ENCODE measurements around the gene CHSY1.
A peak's percentile ranks its signal among the peaks of the same experiment; 100 is the strongest.

The CHSY1 gene

DNA sequence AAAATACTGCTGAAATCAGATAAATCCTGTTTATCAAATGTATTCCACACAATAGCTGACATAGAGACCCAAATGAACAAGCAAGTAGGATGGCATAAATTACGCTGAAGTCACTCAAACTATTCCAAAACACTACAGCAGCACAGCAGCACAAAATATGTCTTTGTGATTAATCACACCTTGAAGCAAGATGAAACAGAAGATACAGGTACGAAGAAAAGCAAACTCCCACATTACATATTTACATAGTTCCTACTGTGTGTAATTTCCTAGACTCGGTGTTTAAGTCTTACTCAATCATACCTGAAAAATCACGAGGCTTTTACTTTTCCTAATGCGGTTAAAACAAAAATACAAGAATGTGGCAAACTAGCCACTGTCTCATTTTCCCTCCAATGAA lies 38.3 kb downstream of the CHSY1 start:
- DNase-seq (ENCODE audit: extremely low read depth in 1 of 2, low read depth in 1 of 2), result no peak

DNA sequence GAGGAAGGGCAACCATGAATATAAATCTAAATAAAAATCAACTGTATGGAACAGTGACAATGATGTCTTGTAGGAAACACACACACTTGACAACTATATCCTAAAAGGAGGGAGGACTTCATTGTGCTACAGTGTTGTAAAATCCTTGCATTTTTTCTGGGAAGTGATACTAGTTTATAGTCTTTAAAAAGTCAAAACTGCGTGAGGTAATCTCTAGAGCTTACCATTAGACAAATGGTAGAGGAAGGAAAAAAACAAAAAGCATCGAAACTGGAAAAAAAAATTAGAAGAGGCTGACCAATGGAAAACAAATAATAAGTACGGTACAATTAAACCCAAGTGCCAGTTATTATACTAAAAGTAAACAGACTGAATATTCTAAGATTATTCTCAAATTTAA lies 38.7 kb downstream of the CHSY1 start:
- no peak for DNase-seq (ENCODE audit: extremely low read depth in 1 of 2, low read depth in 1 of 2)

DNA sequence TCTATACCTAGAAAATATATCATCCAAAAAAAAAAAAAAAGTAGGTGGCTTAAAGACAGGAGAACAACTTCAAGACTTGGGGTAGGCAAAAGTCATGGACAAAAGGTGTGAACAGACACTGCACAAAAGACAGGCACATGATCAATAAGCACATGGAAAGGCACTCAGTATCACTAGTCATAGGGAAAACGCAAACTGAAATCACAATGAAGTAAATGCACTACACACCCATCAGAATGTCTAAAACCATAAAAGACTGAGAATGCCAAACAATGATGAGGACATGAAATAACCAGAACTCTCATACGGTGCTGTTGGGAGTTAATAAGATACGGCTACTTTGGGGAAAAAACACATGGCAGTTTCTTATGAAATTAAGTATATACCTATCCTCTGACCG lies 40.0 kb downstream of the CHSY1 start:
- no peak for DNase-seq (ENCODE audit: extremely low read depth in 1 of 2, low read depth in 1 of 2)

DNA sequence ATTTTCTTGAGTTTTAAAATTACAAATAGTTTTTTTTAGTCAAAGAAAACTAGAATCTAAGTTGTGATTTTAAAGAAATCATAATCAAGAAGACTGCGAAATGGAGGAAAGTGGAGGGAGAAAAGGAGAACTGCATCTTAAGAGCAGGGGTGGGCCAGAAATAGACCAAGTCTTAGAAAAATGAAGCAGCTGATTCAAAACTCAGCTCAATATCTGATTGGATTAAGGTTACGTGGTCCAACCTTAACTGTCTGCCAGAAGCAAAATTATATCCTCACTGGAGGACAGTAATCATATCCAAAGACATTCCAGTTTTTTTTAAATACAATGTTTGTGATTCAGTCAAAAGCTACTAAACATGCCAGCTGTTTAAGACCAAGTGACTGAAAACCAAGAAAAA lies 41.4 kb downstream of the CHSY1 start:
- DNase-seq (ENCODE audit: extremely low read depth in 1 of 2, low read depth in 1 of 2), result no peak

DNA sequence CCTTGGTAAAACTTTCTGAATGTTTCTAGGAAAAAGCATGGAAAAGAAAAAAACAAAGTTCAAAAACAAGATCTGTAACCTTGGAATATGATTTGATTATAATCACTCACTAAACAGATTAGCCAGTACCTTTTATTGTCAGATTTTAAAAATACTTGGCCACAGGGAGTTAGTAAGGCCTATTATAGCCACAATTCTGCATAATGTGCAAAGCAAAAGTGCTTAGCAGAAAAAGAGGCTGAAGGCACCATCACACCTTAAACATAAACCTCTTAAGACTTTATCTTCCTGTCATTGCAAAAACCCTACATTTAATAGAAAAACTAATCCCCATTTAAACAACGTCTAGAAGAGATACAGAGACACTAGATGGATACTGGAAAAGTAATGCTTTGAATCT lies 41.8 kb downstream of the CHSY1 start:
- no peak for DNase-seq (ENCODE audit: extremely low read depth in 1 of 2, low read depth in 1 of 2)

- no peak for DNase-seq (ENCODE audit: extremely low read depth in 1 of 2, low read depth in 1 of 2)
These were observed 42.5 kb downstream of the CHSY1 start for GRCh38 chr15:101209285-101209845.

GRCh38 chr15:101207867-101208288 lies 44.0 kb downstream of the CHSY1 start:
- DNase-seq (ENCODE audit: extremely low read depth in 1 of 2, low read depth in 1 of 2), result no peak

DNA sequence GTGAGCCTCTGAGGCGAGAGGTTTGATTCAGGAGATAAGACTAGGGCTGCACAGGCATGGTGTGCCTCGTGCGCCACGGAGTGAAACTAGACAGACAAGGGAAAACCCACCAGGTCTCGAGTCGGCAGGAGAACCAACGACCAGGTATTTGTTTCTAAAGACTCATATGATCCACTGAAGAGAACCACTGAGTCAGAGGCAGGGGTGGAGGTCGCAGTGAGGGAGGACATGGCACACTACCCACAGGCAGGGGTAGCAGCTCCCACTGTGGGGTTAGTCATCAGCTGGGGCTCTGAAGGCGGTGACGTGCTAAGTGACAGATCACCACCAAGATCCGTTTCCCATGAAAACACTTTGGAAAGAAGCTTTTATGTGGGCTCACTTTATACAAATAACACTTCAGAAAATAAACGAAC lies 45.7 kb downstream of the CHSY1 start:
- DNase-seq (ENCODE audit: extremely low read depth in 1 of 2, low read depth in 1 of 2), result peak; percentile 40 to 61

DNA sequence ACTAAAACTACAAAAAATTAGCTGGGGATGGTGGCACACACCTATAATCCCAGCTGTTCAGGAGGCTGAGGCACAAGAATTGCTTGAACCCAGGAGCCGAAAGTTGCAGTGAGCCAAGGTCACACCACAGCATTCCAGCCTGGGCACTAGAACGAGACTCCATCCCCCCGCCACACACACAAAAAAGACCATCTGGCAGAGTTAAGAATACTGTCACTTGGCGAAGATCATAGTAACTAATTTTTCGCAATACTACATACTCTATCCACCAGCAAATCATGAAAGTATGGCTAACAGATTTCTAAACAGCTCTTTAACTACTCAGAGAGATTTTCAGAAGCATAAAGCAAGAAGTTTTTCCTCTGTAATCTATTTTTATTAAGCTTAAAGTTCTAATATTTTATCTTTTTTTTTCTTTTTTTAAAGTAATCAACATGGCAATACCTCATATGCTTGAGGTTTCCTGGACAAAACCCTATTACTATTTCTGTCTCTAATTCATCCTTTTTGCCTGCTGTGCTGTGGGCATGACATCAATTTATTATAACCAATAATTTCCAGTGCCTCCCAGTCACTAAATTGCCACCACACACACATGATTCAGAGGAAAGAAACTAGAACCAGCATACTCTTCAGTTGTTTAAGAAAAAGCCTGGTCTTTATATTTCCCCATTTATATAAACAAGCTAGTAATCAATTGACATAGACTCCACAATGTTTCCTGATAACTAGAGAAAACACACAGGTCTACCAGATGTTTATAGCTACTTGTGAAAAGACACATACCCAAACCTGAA lies 46.9 kb downstream of the CHSY1 start:
- DNase-seq (ENCODE audit: extremely low read depth in 1 of 2, low read depth in 1 of 2), result no peak

DNA sequence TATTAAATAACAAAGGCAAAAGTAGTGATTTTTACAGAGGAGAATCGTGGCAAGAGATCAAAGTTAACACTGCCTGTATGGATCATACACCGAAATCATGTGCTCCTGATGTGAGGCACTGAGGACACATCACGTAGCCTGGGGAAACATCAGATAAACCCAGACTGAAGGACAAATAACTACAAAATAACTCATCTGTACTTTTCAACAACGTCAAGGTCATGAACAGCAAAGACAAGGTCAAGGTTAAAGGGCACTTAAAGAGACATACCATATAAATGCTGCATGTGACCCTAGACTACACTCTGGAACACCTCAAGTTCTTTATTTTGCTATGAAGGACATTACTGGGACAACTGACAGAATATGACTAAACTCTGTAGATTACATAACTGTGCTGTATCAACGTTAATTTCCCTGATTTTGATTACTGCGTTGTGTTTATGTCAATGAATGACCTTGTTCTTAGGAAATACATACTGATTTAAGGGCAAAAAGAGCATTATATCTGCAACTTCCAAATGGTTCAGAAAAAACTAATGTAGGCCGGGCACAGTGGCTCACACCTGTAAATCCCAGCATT lies 48.1 kb downstream of the CHSY1 start:
- no peak for DNase-seq (ENCODE audit: extremely low read depth in 1 of 2, low read depth in 1 of 2)

GRCh38 chr15:101203029-101203573 lies 48.7 kb downstream of the CHSY1 start:
- DNase-seq (ENCODE audit: extremely low read depth in 1 of 2, low read depth in 1 of 2), result no peak

GRCh38 chr15:101201411-101202174 lies 50.3 kb downstream of the CHSY1 start:
- DNase-seq (ENCODE audit: extremely low read depth in 1 of 2, low read depth in 1 of 2), result no peak

DNA sequence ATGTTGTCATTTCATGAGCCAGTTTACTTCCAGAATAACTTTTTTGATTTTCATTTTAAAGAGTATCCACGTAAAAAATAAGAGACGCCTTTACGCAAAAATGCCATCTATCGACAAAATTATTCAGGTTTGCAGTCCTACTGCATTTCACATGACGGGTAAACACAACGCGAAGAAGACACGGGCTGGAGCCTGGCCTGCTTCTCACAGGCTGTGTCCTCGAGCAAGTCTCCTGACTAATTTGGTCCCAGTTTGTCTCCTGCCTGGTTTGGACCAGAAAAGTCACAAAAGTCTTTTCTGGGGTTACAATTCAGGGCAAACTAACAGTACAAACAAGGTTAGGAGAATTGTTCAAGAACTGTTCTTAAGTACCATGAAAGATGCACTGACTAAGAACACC lies 51.7 kb downstream of the CHSY1 start:
- no peak for DNase-seq (ENCODE audit: extremely low read depth in 1 of 2, low read depth in 1 of 2)

- DNase-seq (ENCODE audit: extremely low read depth in 1 of 2, low read depth in 1 of 2), result no peak
These were observed 53.0 kb downstream of the CHSY1 start for GRCh38 chr15:101198800-101199199.

GRCh38 chr15:101198031-101198575 lies 53.7 kb downstream of the CHSY1 start:
- no peak for DNase-seq (ENCODE audit: extremely low read depth in 1 of 2, low read depth in 1 of 2)

- no peak for DNase-seq (ENCODE audit: extremely low read depth in 1 of 2, low read depth in 1 of 2)
These were observed 57.2 kb downstream of the CHSY1 start for GRCh38 chr15:101194546-101195125.

DNA sequence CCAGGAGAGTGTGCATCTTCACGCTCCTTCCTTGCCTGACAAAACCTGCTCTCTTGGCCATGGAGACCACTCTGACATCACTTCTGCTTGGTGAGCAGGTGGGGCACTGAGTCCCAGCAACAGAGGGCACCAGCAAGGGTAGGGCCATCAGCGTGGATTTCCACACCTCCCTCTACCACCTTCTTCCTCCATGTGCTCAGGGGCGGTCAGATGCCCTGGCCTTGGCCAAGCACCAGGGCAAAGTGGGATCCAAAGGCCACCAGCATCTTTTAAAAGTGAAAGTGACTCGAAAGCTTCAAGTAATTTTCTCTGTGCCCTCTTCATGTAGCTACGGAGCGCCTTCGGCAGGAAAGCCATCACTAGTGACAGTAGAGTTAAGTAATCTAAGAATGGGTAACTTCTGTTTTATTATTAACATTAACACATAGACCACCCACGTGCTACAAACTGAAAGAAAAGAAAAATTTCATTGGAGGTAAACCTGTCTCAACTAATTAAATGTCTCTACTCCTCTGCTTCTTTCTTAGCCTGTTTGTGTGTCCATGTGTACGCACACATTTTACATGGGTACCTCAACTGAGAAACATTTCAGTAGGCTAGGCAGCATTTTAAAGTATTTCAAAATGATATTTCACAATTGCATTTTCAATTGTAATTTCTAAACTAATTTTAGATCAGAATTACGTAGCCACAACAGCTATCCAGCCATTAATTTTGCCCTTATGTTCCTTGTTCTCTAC lies 57.9 kb downstream of the CHSY1 start:
- no peak for DNase-seq (ENCODE audit: extremely low read depth in 1 of 2, low read depth in 1 of 2)

- no peak for DNase-seq (ENCODE audit: extremely low read depth in 1 of 2, low read depth in 1 of 2)
These were observed 58.7 kb downstream of the CHSY1 start for GRCh38 chr15:101193120-101193644.

GRCh38 chr15:101192081-101192480 lies 59.8 kb downstream of the CHSY1 start:
- DNase-seq (ENCODE audit: extremely low read depth in 1 of 2, low read depth in 1 of 2), result no peak

DNA sequence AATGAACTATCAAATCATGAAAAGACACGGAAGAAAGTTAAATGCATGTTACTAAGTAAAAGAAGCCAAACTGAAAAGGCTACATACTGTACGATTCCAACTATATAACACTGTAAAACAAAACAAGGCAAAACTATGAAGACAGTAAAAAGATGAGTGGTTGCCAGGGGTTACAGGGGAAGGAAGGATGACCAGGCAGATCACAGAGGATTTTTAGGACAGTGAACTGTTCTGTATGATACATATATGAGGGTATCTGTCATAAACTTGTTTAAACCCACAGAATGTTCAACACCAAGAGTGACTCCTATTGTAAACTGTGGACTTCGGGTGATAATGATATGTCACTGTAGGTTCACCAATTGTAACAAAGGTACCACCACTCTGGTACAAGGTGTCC lies 60.6 kb downstream of the CHSY1 start:
- DNase-seq (ENCODE audit: extremely low read depth in 1 of 2, low read depth in 1 of 2), result no peak
